ENCODE results near the gene DCAF7.
A peak's percentile ranks its signal among the peaks of the same experiment; 100 is the strongest.

Gene DCAF7, protein sequence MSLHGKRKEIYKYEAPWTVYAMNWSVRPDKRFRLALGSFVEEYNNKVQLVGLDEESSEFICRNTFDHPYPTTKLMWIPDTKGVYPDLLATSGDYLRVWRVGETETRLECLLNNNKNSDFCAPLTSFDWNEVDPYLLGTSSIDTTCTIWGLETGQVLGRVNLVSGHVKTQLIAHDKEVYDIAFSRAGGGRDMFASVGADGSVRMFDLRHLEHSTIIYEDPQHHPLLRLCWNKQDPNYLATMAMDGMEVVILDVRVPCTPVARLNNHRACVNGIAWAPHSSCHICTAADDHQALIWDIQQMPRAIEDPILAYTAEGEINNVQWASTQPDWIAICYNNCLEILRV

DNA sequence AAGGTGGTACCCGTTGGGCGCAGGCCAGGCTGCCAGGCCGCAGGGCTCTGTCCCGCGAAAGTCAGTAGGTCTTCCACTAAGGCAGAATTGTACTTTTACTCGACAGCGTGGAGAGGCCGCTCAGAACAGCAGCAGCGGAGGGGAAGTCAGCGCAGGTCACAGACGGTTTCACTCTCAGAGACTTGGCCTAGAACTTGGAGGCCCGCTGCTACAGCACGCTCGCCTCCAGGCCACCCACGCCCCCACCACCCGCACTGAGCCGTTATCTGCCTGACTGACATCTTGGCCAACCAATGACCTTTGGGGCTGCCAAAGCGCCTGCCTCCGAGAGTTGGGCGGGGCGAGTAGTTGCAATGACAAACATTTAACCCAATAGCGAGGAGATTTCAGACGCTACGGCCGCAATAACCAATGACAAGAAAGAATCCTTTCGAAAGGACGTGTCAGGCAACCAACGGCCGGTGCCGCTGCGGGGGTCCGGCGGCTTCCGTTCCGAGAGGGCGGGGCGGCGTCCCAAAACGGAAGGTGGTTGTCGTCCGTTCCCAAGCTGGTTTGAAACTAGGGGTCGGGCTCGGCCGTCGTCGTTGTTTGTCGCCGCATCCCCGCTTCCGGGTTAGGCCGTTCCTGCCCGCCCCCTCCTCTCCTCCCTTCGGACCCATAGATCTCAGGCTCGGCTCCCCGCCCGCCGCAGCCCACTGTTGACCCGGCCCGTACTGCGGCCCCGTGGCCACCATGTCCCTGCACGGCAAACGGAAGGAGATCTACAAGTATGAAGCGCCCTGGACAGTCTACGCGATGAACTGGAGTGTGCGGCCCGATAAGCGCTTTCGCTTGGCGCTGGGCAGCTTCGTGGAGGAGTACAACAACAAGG is at the start of gene DCAF7:
TSS of gene DCAF7 (plus strand) at position 532 of the 871 bp plus-strand sequence. CDS start at position 733, 201 bp downstream.
- TF ChIP-seq, protein P1, sequence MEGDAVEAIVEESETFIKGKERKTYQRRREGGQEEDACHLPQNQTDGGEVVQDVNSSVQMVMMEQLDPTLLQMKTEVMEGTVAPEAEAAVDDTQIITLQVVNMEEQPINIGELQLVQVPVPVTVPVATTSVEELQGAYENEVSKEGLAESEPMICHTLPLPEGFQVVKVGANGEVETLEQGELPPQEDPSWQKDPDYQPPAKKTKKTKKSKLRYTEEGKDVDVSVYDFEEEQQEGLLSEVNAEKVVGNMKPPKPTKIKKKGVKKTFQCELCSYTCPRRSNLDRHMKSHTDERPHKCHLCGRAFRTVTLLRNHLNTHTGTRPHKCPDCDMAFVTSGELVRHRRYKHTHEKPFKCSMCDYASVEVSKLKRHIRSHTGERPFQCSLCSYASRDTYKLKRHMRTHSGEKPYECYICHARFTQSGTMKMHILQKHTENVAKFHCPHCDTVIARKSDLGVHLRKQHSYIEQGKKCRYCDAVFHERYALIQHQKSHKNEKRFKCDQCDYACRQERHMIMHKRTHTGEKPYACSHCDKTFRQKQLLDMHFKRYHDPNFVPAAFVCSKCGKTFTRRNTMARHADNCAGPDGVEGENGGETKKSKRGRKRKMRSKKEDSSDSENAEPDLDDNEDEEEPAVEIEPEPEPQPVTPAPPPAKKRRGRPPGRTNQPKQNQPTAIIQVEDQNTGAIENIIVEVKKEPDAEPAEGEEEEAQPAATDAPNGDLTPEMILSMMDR (IDR thresholded peaks at IDR 0.05; ENCODE audit: control insufficient read depth, extremely low read depth, insufficient read depth) = no peak
- peak within 1 kb of the TSS; percentile 87 for H3K4me3 ChIP-seq (ENCODE audit: low read depth, low read length)
- DNase-seq (ENCODE audit: low read depth) = peak; percentile 100

DNA sequence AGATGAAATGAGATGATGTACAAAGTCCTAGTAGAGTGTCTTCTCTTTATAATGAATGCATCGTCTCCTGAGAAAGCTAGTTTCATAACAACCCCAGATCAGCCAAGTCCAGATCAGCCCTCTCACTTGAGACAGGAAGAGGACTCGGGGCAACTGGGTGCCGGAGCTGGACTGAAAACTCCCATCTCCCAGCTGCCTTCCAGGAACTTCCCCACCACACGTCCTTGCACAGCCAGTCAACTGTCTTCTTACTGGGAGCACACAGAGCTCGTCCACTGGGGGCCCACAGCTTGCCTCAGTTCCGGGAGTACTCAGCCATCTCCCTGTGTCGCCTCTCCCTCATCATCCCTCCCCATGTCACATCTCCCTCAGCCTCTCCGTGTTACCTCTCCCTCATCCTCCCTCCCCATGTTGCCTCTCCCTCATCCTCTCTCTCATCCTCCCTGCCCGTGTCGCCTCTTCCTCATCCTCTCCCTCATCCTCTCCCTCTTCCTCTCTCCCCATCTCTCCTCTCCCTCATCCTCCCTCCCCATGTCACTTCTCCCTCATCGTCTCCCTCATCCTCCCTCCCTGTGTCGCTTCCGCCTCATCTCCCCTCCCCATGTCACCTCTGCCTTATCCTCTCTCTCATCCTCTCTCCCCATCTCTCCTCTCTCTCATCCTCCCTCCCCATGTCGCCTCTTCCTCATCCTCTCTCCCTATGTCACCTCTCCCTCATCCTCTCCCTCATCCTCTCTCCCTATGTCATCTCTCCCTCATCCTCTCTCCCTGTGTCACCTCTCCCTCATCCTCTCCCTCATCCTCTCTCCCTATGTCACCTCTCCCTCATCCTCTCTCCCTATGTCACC is 49.5 kb upstream of the DCAF7 start:
- no peak overlapping the region for H3K4me3 ChIP-seq (ENCODE audit: low read depth, low read length)
- no peak for DNase-seq (ENCODE audit: low read depth)
- TF ChIP-seq, protein P1 (IDR thresholded peaks at IDR 0.05; ENCODE audit: control insufficient read depth, extremely low read depth, insufficient read depth) = no peak

DNA sequence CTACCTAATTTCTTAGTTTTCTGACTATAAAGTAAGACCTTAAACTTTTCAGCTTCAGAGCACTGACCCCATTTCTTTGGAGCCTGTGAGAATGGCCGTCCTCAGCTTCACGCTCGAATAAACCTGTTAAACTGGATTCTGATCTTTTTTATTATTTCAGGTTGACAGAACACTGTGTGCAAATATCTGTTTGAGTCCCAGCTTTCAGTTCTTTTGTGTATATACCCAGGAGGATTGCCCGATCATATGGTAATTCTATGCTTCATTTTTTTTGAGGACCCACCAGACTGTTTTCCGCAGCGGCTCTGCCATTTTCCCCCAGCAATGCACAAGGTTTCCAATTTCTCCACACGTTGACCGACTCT is 47.0 kb upstream of the DCAF7 start:
- H3K4me3 ChIP-seq (ENCODE audit: low read depth, low read length) = 0 out of 2 replicates have a peak overlapping the region, but pooled peaks have one; percentile 6
- DNase-seq (ENCODE audit: low read depth) = peak; percentile 73
- TF ChIP-seq, protein P1 (IDR thresholded peaks at IDR 0.05; ENCODE audit: control insufficient read depth, extremely low read depth, insufficient read depth) = no peak

DNA sequence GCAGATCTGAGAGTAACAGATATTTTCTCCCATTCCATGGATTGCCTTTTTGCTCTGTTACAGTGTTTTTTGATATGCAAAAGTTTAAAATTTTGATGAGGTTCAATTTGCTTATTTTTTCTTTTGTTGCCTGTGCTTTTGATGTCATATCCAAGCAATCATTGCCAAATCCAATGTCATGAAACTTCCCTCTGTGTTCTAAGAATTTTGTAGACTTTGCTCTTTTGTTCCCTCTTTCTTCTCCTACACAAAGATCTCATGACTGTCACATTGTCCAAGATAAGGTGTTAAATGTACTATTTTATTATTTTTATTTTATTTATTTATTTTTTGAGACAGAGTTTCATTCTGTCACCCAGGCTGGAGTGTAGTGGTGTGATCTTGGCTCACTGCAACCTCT is 46.0 kb upstream of the DCAF7 start:
- no peak overlapping the region for H3K4me3 ChIP-seq (ENCODE audit: low read depth, low read length)
- TF ChIP-seq, protein P1 (IDR thresholded peaks at IDR 0.05; ENCODE audit: control insufficient read depth, extremely low read depth, insufficient read depth) = no peak
- no peak for DNase-seq (ENCODE audit: low read depth)

DNA sequence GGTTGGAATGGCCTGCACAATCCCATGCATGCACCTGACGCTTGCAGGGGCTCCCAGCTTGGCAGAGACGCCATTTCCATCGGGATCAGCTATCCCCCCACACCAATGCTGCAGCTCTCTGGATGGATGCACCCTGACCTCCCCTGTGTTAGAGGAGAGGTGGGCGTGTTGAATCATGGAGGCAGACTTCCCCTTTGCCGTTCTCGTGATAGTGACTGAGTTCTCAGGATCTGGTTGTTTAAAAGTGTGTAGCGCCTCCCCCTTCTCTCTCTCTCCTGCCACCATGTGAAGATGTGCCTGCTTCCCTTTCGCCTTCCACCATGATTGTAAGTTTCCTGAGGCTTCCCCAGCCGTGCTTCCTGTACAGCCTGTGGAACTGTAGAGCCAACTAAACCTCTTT is 44.9 kb upstream of the DCAF7 start:
- no peak for DNase-seq (ENCODE audit: low read depth)
- TF ChIP-seq, protein P1 (IDR thresholded peaks at IDR 0.05; ENCODE audit: control insufficient read depth, extremely low read depth, insufficient read depth) = no peak
- H3K4me3 ChIP-seq (ENCODE audit: low read depth, low read length) = no peak overlapping the region

DNA sequence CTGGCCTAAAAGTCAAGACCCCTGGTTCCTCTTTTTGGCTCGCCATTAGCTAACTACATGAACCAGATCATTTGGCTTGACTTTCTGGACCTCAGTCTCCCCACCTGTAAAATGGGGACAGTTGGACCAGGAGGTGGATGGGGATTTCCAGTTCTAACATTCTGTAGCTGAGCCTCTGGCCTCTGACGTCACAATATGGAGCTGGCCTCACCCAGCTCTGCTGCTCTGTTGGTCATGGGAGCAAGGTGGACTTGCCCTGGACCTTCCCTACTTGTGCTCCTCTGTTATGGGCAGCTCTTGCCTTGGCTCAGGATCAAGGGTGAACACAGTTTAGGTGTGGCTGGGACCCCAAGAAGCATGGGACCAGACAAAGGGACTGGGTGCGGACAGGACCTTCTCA is 43.6 kb upstream of the DCAF7 start:
- DNase-seq (ENCODE audit: low read depth) = no peak
- no peak overlapping the region for H3K4me3 ChIP-seq (ENCODE audit: low read depth, low read length)
- TF ChIP-seq, protein P1 (IDR thresholded peaks at IDR 0.05; ENCODE audit: control insufficient read depth, extremely low read depth, insufficient read depth) = no peak
